ENCODE measurements around the gene COL27A1.

Gene COL27A1

DNA sequence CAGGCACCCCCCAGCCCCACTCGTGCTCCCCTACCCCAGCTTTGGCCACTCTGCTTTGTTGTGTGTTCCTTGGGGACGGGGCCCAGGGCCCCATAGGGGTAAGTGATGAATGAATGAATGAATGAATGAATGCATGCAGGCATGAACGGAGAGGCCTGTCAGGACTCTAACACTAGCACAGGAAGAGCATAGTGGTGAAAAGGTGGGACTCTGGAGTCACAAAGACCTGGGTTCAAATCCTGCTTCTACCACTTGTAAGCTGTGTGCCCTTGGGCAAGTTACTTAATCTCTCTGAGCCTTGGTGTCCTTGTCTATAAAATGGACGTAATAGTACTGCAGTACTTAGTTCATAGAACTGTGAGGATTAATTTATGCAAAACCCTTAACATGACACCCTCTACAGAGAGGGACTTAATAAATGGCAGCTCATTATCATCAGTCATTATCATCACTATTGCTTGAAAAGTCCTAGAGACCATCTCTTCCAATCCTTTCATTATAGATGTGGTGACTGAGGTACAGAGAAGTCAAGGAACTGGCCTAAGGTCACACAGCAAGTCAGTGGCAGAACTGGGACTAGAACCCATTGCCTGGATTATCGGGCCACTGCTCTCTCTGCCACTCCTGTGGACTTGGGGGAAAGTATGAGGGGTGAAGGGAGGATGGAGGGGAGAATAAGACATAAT, 187.6 kb downstream of the COL27A1 start:
- no peak for FAIRE-seq
- TF ChIP-seq CTCF (IDR thresholded peaks at IDR 0.05; ENCODE audit: insufficient read depth, missing control alignments), result no peak
- DNase-seq (ENCODE audit: insufficient read length, low spot score), result no peak

DNA sequence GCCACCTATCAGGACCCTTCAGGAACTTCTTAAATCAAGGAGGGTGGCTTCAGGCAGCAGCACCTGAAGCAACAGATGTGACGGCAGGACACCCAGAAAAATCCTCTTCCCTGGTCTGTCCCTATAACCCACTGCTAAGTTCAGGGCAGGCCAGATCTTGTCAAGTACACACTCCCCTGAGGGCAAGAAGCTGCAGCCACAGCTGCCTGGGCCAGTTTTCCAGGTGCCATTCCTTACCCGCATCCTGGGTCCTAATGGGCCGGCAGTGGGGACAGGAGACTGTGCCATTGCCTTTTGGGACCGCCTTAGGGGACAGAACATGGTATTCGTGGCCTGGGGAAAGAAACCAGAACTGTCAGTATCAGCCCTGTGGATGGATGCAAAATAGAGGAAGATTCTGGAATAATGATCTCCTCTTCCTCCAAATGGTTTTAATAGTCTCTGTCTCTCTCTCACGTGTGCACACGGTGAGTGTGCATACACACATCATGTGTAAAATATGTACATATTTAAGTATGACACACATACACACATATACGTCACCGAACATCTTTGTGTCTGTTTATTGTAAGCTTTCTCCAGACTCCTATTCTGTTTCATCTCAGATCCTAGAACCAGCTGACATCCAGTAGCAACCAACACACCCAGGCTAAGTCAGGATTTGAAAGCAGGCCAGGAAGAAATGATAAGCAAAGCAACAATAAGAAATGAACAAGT, 188.3 kb downstream of the COL27A1 start:
- no peak for DNase-seq (ENCODE audit: insufficient read length, low spot score)
- no peak for TF ChIP-seq CTCF (IDR thresholded peaks at IDR 0.05; ENCODE audit: insufficient read depth, missing control alignments)
- no peak for FAIRE-seq

- FAIRE-seq (no peak), DNase-seq (ENCODE audit: insufficient read length, low spot score) (no peak)
- no peak for TF ChIP-seq CTCF (IDR thresholded peaks at IDR 0.05; ENCODE audit: insufficient read depth, missing control alignments)
These were observed 188.8 kb downstream of the COL27A1 start for GRCh38 chr9:114344188-114344566.

- TF ChIP-seq CTCF (IDR thresholded peaks at IDR 0.05; ENCODE audit: insufficient read depth, missing control alignments), result no peak
- FAIRE-seq (no peak), DNase-seq (ENCODE audit: insufficient read length, low spot score) (no peak)
These were observed 189.4 kb downstream of the COL27A1 start for GRCh38 chr9:114344692-114345091.

GRCh38 chr9:114345493-114346065, 190.2 kb downstream of the COL27A1 start:
- FAIRE-seq (no peak), DNase-seq (ENCODE audit: insufficient read length, low spot score) (no peak)
- TF ChIP-seq CTCF (IDR thresholded peaks at IDR 0.05; ENCODE audit: insufficient read depth, missing control alignments), result no peak

GRCh38 chr9:114346146-114346545, 190.8 kb downstream of the COL27A1 start:
- no peak for TF ChIP-seq CTCF (IDR thresholded peaks at IDR 0.05; ENCODE audit: insufficient read depth, missing control alignments)
- FAIRE-seq (no peak), DNase-seq (ENCODE audit: insufficient read length, low spot score) (no peak)

DNA sequence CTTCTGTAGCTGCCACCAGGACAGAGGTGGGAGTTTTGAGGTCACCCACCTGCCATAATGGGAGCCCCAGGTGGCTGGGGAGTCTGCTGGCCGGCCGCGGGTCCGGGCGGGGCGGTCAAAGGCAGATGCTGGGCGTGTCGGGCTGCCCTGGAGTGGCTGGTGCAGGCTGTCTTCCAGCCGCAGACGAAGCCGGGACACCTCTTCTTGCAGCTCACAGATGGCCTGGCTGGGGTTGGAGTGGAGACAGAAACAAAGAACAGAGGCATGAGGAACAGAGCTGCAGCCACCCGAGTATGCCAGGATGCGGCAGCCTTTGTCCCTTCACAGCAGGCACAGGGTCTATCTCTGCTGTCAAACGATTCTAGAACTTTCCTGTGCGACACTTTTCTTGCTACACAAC, 192.3 kb downstream of the COL27A1 start:
- FAIRE-seq, result no peak

More for the DNA sequence above, 192.3 kb downstream of the COL27A1 start:
- no peak for DNase-seq (ENCODE audit: insufficient read length, low spot score)
- no peak for TF ChIP-seq CTCF (IDR thresholded peaks at IDR 0.05; ENCODE audit: insufficient read depth, missing control alignments)
